Measurements from ENCODE around the gene B9D2. TPM values are rescaled to one million over a fixed set of nuclear protein-coding genes. Genes with fewer than 3 reads are reported as not detected.

Gene B9D2
- total RNA-seq, 2 experiments from 2014 or later, result 21.1 to 26.8 TPM

DNA sequence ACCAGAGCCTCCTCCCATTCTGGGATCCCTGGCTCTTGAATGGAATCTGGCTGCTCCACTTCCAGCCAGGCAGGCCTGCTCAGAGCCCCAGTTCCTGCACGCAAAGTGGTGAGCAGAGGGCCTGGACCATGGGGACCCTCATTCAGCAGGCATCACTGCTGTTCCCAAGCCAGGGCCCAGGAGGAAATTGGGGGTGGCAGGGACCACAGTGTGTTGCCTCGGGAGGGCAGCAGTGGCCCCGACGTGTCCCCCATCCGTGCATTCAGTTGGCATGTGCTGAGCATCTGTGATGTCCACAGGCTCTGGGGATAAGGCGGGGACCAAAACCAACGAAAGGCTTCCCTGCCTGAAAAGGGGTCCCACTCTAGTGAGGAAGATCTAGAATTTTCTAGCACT, 42.7 kb downstream of the B9D2 start:
- TF ChIP-seq CTCF (IDR thresholded peaks at IDR 0.05), result no peak
- Histone ChIP-seq H3K4me3 (ENCODE audit: low read length) (no peak overlapping the region), H3K9me3 (ENCODE audit: control insufficient read depth in 1 of 2, insufficient read depth in 1 of 2, low read length in 2 of 2) (no peaks in the 10 kb centered on the region), H3K27me3 (ENCODE audit: control insufficient read depth in 1 of 2, insufficient read depth in 2 of 2, low read length in 2 of 2) (no peaks in the 10 kb centered on the region), H3K36me3 (ENCODE audit: insufficient read depth, low read length) (peaks cover 69% of the 10 kb centered on the region), H3K27ac (ENCODE audit: low read depth in 1 of 2, low read length in 2 of 2) (peak overlapping the region in 1 of 2 donors; percentile 4), H3K4me1 (ENCODE audit: insufficient read depth, low read length) (peaks cover 44% of the 10 kb centered on the region)
- DNase-seq (no peak), ATAC-seq (ENCODE audit: poor library complexity) (no peak)
- Mint-ChIP-seq H3K27ac (peak overlapping the region; percentile 94), H3K4me3 (peak overlapping the region; percentile 31), H3K27me3 (no peaks in the 10 kb centered on the region), H3K4me1 (ENCODE audit: low read depth) (peaks cover 49% of the 10 kb centered on the region), H3K9me3 (no peaks in the 10 kb centered on the region), H3K36me3 (ENCODE audit: low read depth) (peaks cover 81% of the 10 kb centered on the region)
- ChIA-PET CTCF (no interaction called here), POLR2A (interaction anchor here (1.2 kb wide), 1 partner anchor 30 kb away, joined by 3 read pairs; no protein-coding TSS in a partner anchor)
- intact Hi-C loops (cut with DNase I, micrococcal nuclease), result no loop called here

DNA sequence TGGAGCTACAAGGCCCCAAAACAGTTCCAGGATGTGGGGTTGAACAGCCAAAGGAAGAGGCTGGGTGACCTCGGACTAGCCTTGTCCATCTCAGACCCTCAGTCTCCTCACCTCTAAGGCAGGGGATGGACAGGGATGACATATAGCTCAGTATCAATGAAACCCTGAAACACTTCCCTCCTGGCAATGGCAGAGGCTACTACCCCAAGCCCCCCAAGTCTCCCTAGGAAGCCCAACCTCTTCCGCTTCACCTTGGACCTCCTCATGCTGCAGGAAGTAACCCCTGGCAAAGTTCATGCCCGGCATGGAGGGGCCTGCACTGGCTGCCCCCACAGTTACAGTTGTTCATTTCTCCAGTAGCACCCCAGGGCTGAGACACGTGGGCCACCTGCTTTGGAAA, 43.4 kb downstream of the B9D2 start:
- CTCF ChIA-PET, result no interaction called here
- Histone ChIP-seq H3K27me3 (ENCODE audit: control insufficient read depth in 1 of 2, insufficient read depth in 2 of 2, low read length in 2 of 2) (no peaks in the 10 kb centered on the region), H3K9me3 (ENCODE audit: control insufficient read depth in 1 of 2, insufficient read depth in 1 of 2, low read length in 2 of 2) (no peaks in the 10 kb centered on the region), H3K27ac (ENCODE audit: low read depth in 1 of 2, low read length in 2 of 2) (no peak overlapping the region), H3K36me3 (ENCODE audit: insufficient read depth, low read length) (peaks cover 73% of the 10 kb centered on the region), H3K4me3 (ENCODE audit: low read length) (no peak overlapping the region), H3K4me1 (ENCODE audit: insufficient read depth, low read length) (peaks cover 41% of the 10 kb centered on the region)
- ATAC-seq (ENCODE audit: poor library complexity), result no peak
- Mint-ChIP-seq H3K4me3 (peak overlapping the region; percentile 62), H3K27me3 (no peaks in the 10 kb centered on the region), H3K9me3 (no peaks in the 10 kb centered on the region), H3K4me1 (ENCODE audit: low read depth) (peaks cover 50% of the 10 kb centered on the region), H3K27ac (peak overlapping the region; percentile 94), H3K36me3 (ENCODE audit: low read depth) (peaks cover 83% of the 10 kb centered on the region)
- TF ChIP-seq CTCF (IDR thresholded peaks at IDR 0.05), result no peak
- intact Hi-C loops (cut with DNase I, micrococcal nuclease), result no loop called here
- POLR2A ChIA-PET, result no interaction called here
- DNase-seq, result no peak

GRCh38 chr19:41320185-41320518, 43.8 kb downstream of the B9D2 start:
- H3K36me3 Mint-ChIP-seq (ENCODE audit: low read depth), result peaks cover 83% of the 10 kb centered on the region
- no peak overlapping the region for H3K4me3 ChIP-seq (ENCODE audit: low read length)
- POLR2A ChIA-PET, result no interaction called here
- H3K4me1 ChIP-seq (ENCODE audit: insufficient read depth, low read length), result peaks cover 37% of the 10 kb centered on the region
- peaks cover 74% of the 10 kb centered on the region for H3K36me3 ChIP-seq (ENCODE audit: insufficient read depth, low read length)
- H3K27ac ChIP-seq (ENCODE audit: low read depth in 1 of 2, low read length in 2 of 2), result no peak overlapping the region
- H3K27me3 ChIP-seq (ENCODE audit: control insufficient read depth in 1 of 2, insufficient read depth in 2 of 2, low read length in 2 of 2), result no peaks in the 10 kb centered on the region
- intact Hi-C loops (cut with DNase I, micrococcal nuclease), result no loop called here
- H3K27me3 Mint-ChIP-seq, result no peaks in the 10 kb centered on the region
- CTCF ChIA-PET, result no interaction called here
- H3K9me3 Mint-ChIP-seq, result no peaks in the 10 kb centered on the region
- H3K9me3 ChIP-seq (ENCODE audit: control insufficient read depth in 1 of 2, insufficient read depth in 1 of 2, low read length in 2 of 2), result no peaks in the 10 kb centered on the region
- TF ChIP-seq CTCF (IDR thresholded peaks at IDR 0.05), result no peak
- ATAC-seq (ENCODE audit: poor library complexity) (no peak), DNase-seq (peak in 1 of 14 experiments; percentile 45)
- peaks cover 47% of the 10 kb centered on the region for H3K4me1 Mint-ChIP-seq (ENCODE audit: low read depth)
- peak overlapping the region; percentile 30 for H3K4me3 Mint-ChIP-seq
- H3K27ac Mint-ChIP-seq, result peak overlapping the region; percentile 26
